IMR-90 (cell line): ENCODE results near the gene ERMARD. TPM values are rescaled to one million over a fixed set of nuclear protein-coding genes. Genes with fewer than 3 reads are reported as not detected.

ENCODE experiments used
- ATAC-seq: fragments of 200-7000 bp; cut with Tn5 transposase; 2 replicates; pipeline ENCODE4 v1.9.1; 2020; ENCODE audit warnings: low read depth, mild to moderate bottlenecking, moderate library complexity
- BruUV-seq: library from RNA; stranded (reverse); fragments of 400-500 nt; replicated peaks from 2 replicates; lab custom pipeline; 2021; lab: Mats Ljungman, UMichigan
- CTCF ChIA-PET: fragments of 300-600 bp; formaldehyde crosslinking; extraction: SDS; loops from one replicate; lab custom pipeline; 2021; ENCODE audit warnings: antibody characterized with exemption; lab: Yijun Ruan, JAX
- POLR2A ChIA-PET: fragments of 300-600 bp; sonication (Branson Sonifier 250); formaldehyde crosslinking; loops from one replicate; lab custom pipeline; 2022; ENCODE audit warnings: antibody characterized with exemption; ENCODE audit not compliant: unreplicated experiment; lab: Charles Lee
- DNase-seq: peaks from one replicate; pipeline ENCODE4 v3.0.0; 2013
- H2AFZ ChIP-seq: replicated peaks from 2 replicates; pipeline ENCODE3; 2013; ENCODE audit warnings: low read length, mild to moderate bottlenecking; ENCODE audit not compliant: poor library complexity
- H2AK5ac ChIP-seq: 2 replicates; pipeline ENCODE4 v1.6.1; 2013; ENCODE audit warnings: low read depth, low read length, inconsistent platforms
- H2AK9ac ChIP-seq: replicated peaks from 2 replicates; pipeline ENCODE3; 2013; ENCODE audit warnings: mild to moderate bottlenecking, low read depth, low read length, moderate library complexity; ENCODE audit not compliant: poor library complexity
- H2BK120ac ChIP-seq: 2 replicates; pipeline ENCODE4 v1.6.1; 2013; ENCODE audit warnings: low read depth, low read length, inconsistent platforms
- H2BK15ac ChIP-seq: 3 replicates; pipeline ENCODE4 v1.6.1; 2013; ENCODE audit warnings: low read depth, low read length, inconsistent platforms
- H2BK20ac ChIP-seq: 2 replicates; pipeline ENCODE4 v1.6.1; 2013; ENCODE audit warnings: low read depth, mild to moderate bottlenecking, inconsistent platforms, low read length, moderate library complexity
- H2BK5ac ChIP-seq: 2 replicates; pipeline ENCODE4 v1.6.1; 2013; ENCODE audit warnings: mild to moderate bottlenecking, low read depth, low read length, inconsistent platforms; ENCODE audit not compliant: poor library complexity, severe bottlenecking
- H3K14ac ChIP-seq: replicated peaks from 2 replicates; pipeline ENCODE4 v1.6.1; 2013; ENCODE audit warnings: low read depth, low read length, inconsistent platforms
- H3K18ac ChIP-seq: 2 replicates; pipeline ENCODE4 v1.6.1; 2013; ENCODE audit warnings: low read depth, low read length, control low read depth
- H3K23ac ChIP-seq: 2 replicates; pipeline ENCODE4 v1.6.1; 2013; ENCODE audit warnings: low read depth, low read length, inconsistent platforms
- H3K27ac ChIP-seq: 2 replicates; pipeline ENCODE4 v1.5.1; 2013; ENCODE audit warnings: mild to moderate bottlenecking, control low read depth, low read length; ENCODE audit not compliant: insufficient read depth
- H3K27me3 ChIP-seq: 2 replicates; pipeline ENCODE4 v1.6.1; 2013; ENCODE audit warnings: low read length; ENCODE audit not compliant: control insufficient read depth, insufficient read depth
- H3K36me3 ChIP-seq: 2 replicates; pipeline ENCODE4 v1.6.1; 2013; ENCODE audit warnings: low read length, mixed read lengths; ENCODE audit not compliant: control insufficient read depth, insufficient read depth
- H3K4ac ChIP-seq: 2 replicates; pipeline ENCODE4 v1.6.1; 2013; ENCODE audit warnings: low read depth, low read length, inconsistent platforms
- H3K4me1 ChIP-seq: 2 replicates; pipeline ENCODE4 v1.6.1; 2013; ENCODE audit warnings: low read length, mixed read lengths; ENCODE audit not compliant: control insufficient read depth, insufficient read depth
- H3K4me2 ChIP-seq: 2 replicates; pipeline ENCODE4 v1.6.1; 2013; ENCODE audit warnings: low read depth, mild to moderate bottlenecking, control low read depth, low read length, moderate library complexity
- H3K4me3 ChIP-seq: 2 replicates; pipeline ENCODE4 v1.5.1; 2013; ENCODE audit warnings: low read depth, mild to moderate bottlenecking, control low read depth, low read length, moderate library complexity; ENCODE audit not compliant: insufficient read depth
- H3K56ac ChIP-seq: 2 replicates; pipeline ENCODE4 v1.6.1; 2013; ENCODE audit warnings: low read length, inconsistent platforms; ENCODE audit not compliant: insufficient read depth; ENCODE audit errors: extremely low read depth
- H3K79me1 ChIP-seq, 2 experiments: 2 replicates each; pipeline ENCODE4 v1.6.1; 2013; ENCODE audit warnings: low read length in 2 of 2, inconsistent platforms in 1 of 2, low read depth in 1 of 2
- H3K9ac ChIP-seq: 2 replicates; pipeline ENCODE4 v1.6.1; 2013; ENCODE audit warnings: low read depth, low read length, control low read depth
- H3K9me1 ChIP-seq: 2 replicates; pipeline ENCODE4 v1.6.1; 2013; ENCODE audit warnings: low read length, inconsistent platforms; ENCODE audit not compliant: insufficient read depth
- H3K9me3 ChIP-seq: 2 replicates; pipeline ENCODE4 v1.6.1; 2013; ENCODE audit warnings: low read length; ENCODE audit not compliant: control insufficient read depth, insufficient read depth
- H4K20me1 ChIP-seq: 2 replicates; pipeline ENCODE4 v1.6.1; 2013; ENCODE audit warnings: low read length, inconsistent platforms; ENCODE audit not compliant: insufficient read depth
- H4K5ac ChIP-seq: 2 replicates; pipeline ENCODE4 v1.6.1; 2013; ENCODE audit warnings: mild to moderate bottlenecking, low read depth, low read length, control low read depth
- H4K8ac ChIP-seq, 2 experiments: 2 replicates each; pipeline ENCODE4 v1.6.1; 2013; ENCODE audit warnings: low read depth in 2 of 2, low read length in 2 of 2, control low read depth in 1 of 2, inconsistent platforms in 1 of 2
- H4K91ac ChIP-seq: 2 replicates; pipeline ENCODE4 v1.6.1; 2013; ENCODE audit warnings: low read depth, low read length, inconsistent platforms; ENCODE audit not compliant: insufficient read depth
- BHLHE40 ChIP-seq: fragments of 150-350 bp; IDR thresholded peaks from 2 replicates; pipeline ENCODE4 v1.6.1; 2016; ENCODE audit warnings: mild to moderate bottlenecking, low read depth, low read length
- CEBPB ChIP-seq: IDR thresholded peaks from 2 replicates; pipeline ENCODE4 v1.6.1; 2012; ENCODE audit warnings: low read depth, low read length, improper control_type of control experiment
- FOS ChIP-seq: fragments of 150-350 bp; IDR thresholded peaks from 2 replicates; pipeline ENCODE4 v1.6.1; 2016; ENCODE audit warnings: low read depth, low read length
- MAZ ChIP-seq: IDR thresholded peaks from 2 replicates; pipeline ENCODE4 v1.6.1; 2012; ENCODE audit warnings: low read depth, mild to moderate bottlenecking, low read length, improper control_type of control experiment, moderate library complexity, borderline replicate concordance
- POLR2A ChIP-seq: IDR thresholded peaks from 2 replicates; pipeline ENCODE4 v1.6.1; 2012; ENCODE audit warnings: mild to moderate bottlenecking, low read depth, low read length
- RAD21 ChIP-seq: IDR thresholded peaks from 2 replicates; pipeline ENCODE4 v1.6.1; 2012; ENCODE audit warnings: low read length, improper control_type of control experiment
- RFX5 ChIP-seq: IDR thresholded peaks from 2 replicates; pipeline ENCODE4 v1.8.0; 2012; ENCODE audit warnings: low read depth, mild to moderate bottlenecking, low read length, moderate library complexity
- WGBS, 2 experiments: methylation state at CpG; one replicate each; pipeline versions ENCODE4 v1.1.5 to v1.1.7; 2013; ENCODE audit warnings: missing lambda C conversion rate in 2 of 2; ENCODE audit not compliant: insufficient read length in 1 of 2; ENCODE audit errors: extremely low coverage in 2 of 2; 5-methylcytosine and 5-hydroxymethylcytosine counted together
- dilution Hi-C: fragments of 300-500 bp; cut with HindIII; formaldehyde crosslinking; loops from one replicate; pipeline ENCODE4 v1.14.3; 2018; ENCODE audit warnings: low sequenced_read_pairs; ENCODE audit not compliant: unreplicated experiment
- in situ Hi-C: fragments of 300-500 bp; cut with MboI; formaldehyde crosslinking; loops from 3 replicates; pipeline ENCODE4 v1.14.3; 2019; ENCODE audit warnings: low sequenced_read_pairs, inconsistent platforms, mixed read lengths
- intact Hi-C: fragments of 100-400 bp; cut with micrococcal nuclease; formaldehyde crosslinking; loops from 2 replicates; pipeline ENCODE4 v1.10.0; 2022
- polyA plus RNA-seq, 3 experiments: library from polyadenylated mRNA; depleted of rRNA; stranded (reverse); fragments of >200 nt; gene quantifications; 2 replicates each; pipeline ENCODE4 v1.2.3, GENCODE V29; 2012; ENCODE audit warnings: low replicate concordance in 1 of 3
- total RNA-seq: library from RNA; depleted of rRNA; stranded (reverse); fragments of >200 nt; gene quantifications from 2 replicates; pipeline ENCODE4 v1.2.3, GENCODE V29; 2012
- TF ChIP-seq, protein P1 (sequence below): fragments of 150-350 bp; IDR thresholded peaks from 2 replicates; pipeline ENCODE4 v1.6.1; 2017; ENCODE audit warnings: mild to moderate bottlenecking, antibody characterized with exemption, low read length, low read depth
- TF ChIP-seq, protein P2 (sequence below): fragments of 150-350 bp; IDR thresholded peaks from 2 replicates; pipeline ENCODE4 v1.6.1; 2016; ENCODE audit warnings: low read depth, mild to moderate bottlenecking, low read length, moderate library complexity, borderline replicate concordance
- TF ChIP-seq, protein P3 (sequence below): conservative IDR thresholded peaks from 2 replicates; pipeline ENCODE4 v1.5.1; 2012; ENCODE audit warnings: mild to moderate bottlenecking, low read depth, low read length, improper control_type of control experiment

The ERMARD gene
- total and polyA plus RNA-seq, 2 of the 4 experiments (the other 2 are of a cell fraction) = 15.1 to 25.4 TPM

DNA sequence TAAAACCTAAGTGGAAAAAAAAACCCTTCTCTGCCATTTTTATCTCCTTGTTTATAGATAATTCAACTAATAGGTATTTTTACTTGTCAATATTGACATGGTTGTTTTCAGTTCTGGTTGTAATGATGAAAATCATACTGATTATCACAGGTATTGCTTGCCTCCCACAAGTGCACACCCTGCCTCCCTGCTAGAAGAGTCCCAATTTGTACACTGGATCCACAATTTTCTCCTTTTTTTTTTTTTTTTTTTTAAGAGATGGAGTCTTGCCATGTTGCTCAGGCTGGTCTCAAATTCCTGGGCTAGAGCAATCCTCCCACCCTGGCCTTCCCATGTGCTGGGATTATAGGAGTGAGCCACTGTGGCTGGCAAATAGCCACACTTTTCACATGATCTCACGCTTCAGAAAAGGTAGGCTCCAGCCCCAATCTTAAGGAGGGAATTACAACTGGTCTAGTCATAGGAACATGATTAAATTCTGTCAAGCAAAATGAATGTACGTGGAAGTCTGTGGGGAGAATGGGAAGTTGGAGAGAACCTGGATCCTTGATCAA, 12.4 kb upstream of the ERMARD start:
- Histone ChIP-seq H4K5ac (no peak overlapping the region), H3K4me1 (peaks cover 2% of the 10 kb centered on the region; the same call in 1 of the 2 replicates), H2BK120ac (no peak overlapping the region), H3K79me1 (no peaks in the 10 kb centered on the region), H3K27ac (no peak overlapping the region), H2BK5ac (no peak overlapping the region), H4K91ac (no peak overlapping the region), H3K23ac (no peak overlapping the region), H3K18ac (no peak overlapping the region), H3K4ac (no peak overlapping the region), H3K4me3 (no peak overlapping the region), H2AK5ac (no peak overlapping the region), H3K36me3 (no peaks in the 10 kb centered on the region), H2BK15ac (no peak overlapping the region), H3K9me1 (no peaks in the 10 kb centered on the region), H2AFZ (no peak overlapping the region), H3K56ac (no peak overlapping the region), H3K14ac (no peak overlapping the region), H3K9ac (no peak overlapping the region), H2AK9ac (no peak overlapping the region), H2BK20ac (no peak overlapping the region), H3K9me3 (no peaks in the 10 kb centered on the region), H3K27me3 (peaks cover 4% of the 10 kb centered on the region), H4K20me1 (no peaks in the 10 kb centered on the region), H4K8ac (no peak overlapping the region), H3K4me2 (no peak overlapping the region)
- no TSS peak for BruUV-seq
- in situ Hi-C loops (no loop called here), dilution Hi-C loops (no loop called here), intact Hi-C loops (no loop called here)
- ChIA-PET CTCF (no interaction called here), POLR2A (no interaction called here)
- WGBS, 2 experiments = no CpG with 5 or more reads among the region's 2 CpGs
- ATAC-seq (no peak), DNase-seq (no peak)
- TF ChIP-seq BHLHE40 (no peak), FOS (no peak), MAZ (no peak), RFX5 (no peak), CEBPB (no peak), POLR2A (no peak), RAD21 (no peak)
- TF ChIP-seq, protein P1, sequence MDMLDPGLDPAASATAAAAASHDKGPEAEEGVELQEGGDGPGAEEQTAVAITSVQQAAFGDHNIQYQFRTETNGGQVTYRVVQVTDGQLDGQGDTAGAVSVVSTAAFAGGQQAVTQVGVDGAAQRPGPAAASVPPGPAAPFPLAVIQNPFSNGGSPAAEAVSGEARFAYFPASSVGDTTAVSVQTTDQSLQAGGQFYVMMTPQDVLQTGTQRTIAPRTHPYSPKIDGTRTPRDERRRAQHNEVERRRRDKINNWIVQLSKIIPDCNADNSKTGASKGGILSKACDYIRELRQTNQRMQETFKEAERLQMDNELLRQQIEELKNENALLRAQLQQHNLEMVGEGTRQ = no peak
- TF ChIP-seq, protein P2, sequence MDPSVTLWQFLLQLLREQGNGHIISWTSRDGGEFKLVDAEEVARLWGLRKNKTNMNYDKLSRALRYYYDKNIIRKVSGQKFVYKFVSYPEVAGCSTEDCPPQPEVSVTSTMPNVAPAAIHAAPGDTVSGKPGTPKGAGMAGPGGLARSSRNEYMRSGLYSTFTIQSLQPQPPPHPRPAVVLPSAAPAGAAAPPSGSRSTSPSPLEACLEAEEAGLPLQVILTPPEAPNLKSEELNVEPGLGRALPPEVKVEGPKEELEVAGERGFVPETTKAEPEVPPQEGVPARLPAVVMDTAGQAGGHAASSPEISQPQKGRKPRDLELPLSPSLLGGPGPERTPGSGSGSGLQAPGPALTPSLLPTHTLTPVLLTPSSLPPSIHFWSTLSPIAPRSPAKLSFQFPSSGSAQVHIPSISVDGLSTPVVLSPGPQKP = no peak
- TF ChIP-seq, protein P3, sequence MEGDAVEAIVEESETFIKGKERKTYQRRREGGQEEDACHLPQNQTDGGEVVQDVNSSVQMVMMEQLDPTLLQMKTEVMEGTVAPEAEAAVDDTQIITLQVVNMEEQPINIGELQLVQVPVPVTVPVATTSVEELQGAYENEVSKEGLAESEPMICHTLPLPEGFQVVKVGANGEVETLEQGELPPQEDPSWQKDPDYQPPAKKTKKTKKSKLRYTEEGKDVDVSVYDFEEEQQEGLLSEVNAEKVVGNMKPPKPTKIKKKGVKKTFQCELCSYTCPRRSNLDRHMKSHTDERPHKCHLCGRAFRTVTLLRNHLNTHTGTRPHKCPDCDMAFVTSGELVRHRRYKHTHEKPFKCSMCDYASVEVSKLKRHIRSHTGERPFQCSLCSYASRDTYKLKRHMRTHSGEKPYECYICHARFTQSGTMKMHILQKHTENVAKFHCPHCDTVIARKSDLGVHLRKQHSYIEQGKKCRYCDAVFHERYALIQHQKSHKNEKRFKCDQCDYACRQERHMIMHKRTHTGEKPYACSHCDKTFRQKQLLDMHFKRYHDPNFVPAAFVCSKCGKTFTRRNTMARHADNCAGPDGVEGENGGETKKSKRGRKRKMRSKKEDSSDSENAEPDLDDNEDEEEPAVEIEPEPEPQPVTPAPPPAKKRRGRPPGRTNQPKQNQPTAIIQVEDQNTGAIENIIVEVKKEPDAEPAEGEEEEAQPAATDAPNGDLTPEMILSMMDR = no peak
